RKO (cell line): ENCODE data around the gene BCKDK.

Experiments
- DNase-seq: peaks from one replicate; pipeline ENCODE4 v3.0.0-alpha.2; 2016; ENCODE audit warnings: low spot score

BCKDK gene

DNA sequence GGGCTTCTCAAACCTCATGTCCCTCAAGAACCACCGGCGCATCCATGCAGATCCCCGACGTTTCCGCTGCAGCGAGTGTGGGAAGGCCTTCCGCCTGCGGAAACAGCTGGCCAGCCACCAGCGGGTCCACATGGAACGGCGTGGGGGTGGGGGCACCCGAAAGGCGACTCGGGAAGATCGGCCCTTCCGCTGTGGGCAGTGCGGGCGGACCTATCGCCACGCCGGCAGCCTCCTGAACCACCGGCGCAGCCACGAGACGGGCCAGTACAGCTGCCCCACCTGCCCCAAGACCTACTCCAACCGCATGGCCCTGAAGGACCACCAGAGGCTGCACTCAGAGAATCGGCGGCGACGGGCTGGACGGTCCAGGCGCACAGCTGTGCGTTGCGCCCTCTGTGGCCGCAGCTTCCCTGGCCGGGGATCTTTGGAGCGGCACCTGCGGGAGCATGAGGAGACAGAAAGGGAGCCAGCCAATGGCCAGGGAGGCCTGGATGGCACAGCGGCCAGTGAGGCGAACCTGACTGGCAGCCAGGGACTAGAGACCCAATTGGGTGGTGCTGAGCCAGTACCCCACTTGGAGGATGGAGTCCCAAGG lies 28.1 kb upstream of the BCKDK start:
- no peak for DNase-seq

DNA sequence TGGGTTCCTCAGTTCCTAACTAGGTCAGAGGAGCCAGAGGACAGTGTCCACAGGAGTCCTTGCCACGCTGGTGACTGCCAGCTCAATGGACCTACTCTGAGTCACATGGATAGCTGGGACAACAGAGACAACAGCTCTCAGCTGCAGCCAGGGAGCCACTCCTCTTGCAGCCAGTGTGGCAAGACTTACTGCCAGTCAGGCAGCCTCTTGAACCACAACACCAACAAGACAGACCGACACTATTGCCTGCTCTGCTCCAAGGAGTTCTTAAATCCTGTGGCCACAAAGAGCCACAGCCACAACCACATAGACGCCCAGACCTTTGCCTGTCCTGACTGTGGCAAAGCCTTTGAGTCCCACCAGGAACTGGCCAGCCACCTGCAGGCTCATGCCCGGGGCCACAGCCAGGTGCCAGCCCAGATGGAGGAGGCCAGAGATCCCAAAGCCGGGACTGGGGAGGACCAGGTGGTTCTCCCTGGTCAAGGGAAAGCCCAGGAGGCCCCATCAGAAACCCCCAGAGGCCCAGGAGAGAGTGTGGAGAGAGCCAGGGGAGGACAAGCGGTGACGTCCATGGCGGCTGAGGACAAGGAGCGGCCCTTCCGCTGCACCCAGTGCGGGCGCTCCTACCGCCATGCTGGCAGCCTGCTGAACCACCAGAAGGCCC lies 27.3 kb upstream of the BCKDK start:
- no peak for DNase-seq

DNA sequence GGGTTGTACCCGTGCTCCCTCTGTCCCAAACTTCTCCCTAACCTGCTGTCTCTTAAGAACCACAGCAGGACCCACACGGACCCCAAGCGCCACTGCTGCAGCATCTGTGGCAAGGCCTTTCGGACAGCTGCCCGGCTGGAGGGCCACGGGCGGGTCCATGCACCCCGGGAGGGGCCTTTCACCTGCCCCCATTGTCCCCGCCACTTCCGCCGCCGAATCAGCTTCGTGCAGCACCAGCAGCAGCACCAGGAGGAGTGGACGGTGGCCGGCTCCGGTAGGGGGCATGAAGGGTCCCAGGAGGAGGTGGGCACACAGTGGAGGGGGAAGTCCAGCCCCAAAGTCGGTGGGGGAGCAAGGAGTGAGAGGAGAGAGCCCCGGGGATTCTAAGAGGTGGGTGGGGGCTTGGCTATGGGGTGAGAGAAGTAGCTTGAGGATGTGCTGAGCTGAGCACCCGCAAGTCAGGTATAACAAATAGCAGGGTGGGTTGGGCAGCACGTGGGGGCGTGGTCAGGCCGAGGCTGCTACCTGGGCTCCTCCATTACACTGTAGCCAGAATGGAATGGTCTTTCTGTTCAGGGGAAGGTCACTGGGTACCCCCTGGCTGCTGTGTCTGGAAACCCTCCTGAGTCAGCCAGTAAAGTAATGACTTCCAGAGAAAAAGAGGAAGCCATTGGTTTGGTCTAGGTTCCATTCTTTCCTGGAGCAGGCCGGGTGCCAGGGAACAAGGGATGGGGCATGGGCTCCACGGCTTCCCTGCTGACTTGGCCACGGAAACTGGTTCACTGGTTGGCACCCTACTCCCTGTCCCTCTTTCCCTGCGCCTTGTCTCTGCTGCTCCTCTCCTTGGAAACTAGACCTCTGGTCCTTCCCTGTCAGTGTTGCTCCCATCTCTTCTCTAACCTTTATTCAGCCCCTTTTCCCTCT lies 26.5 kb upstream of the BCKDK start:
- no peak for DNase-seq

DNA sequence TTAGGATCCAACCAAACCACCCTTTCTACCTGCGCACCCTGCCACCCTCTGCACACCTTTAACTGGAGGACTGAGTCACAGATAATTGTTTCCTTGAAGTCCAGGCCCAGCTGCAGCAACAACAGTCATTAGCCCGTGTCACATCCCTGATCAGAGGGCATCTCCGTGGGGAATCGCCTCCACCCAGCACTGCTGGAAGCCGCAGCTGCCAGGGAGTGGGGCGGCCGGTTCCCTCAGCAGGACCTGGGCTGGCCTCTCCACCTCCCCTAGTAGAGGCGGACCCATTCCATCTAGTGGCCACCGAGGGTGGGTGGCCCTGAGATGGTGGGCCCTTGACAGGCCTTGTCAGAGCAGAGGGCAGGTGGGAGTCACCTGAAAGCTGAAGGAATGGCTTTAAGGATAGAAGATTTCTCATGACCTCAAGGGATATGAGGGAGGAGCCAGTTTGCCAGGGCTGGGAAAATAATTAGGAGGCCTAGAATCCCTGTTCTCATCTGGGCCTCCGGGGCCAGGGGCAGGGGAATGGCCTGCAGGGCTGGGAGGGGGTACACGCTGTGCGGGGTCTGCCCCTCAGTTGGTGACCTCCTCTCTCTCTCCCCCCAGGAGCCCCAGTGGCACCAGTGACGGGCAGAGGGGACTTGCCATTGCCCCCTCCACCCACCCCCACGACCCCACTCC lies 25.7 kb upstream of the BCKDK start:
- DNase-seq = no peak

DNA sequence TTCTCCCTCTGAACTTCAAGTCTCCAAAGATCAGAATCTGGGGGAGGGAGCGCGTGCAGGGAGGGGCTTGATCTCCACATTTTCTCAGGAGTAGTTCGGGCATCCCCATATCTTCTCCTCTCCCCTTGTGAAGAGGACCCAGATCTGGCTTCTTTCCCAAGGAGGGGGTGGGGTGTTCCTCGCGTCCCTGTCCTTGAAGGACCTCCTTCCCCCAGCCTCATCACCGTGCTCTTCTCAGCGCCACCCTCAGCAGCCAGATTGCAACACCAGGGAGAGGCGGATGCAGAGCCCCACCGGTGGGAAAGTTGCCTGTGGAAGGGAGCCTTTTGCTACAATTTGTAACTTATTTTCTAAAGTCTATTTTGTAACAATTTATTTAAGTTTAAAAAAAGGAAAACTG lies 25.1 kb upstream of the BCKDK start:
- DNase-seq = no peak

DNA sequence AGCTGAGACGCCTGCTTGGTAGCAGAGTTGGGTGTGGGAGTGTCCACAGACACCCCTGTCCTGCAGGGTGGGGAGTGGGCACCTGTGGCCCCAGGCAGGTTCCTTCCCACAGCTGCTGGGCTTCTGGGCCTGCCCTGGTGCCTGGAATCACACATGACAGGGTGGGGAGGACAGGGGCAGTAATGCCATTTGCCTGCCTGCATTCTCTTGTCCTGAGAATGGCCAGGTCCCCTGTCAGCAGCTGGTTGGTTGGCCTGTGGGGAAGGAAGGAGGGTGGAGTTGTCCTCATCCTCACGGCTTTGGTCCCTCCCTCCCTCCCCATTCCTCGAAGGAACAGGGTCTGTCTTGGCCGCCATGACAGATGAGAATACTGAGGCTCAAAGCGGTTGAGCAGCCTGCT lies 24.6 kb upstream of the BCKDK start:
- DNase-seq = no peak

DNA sequence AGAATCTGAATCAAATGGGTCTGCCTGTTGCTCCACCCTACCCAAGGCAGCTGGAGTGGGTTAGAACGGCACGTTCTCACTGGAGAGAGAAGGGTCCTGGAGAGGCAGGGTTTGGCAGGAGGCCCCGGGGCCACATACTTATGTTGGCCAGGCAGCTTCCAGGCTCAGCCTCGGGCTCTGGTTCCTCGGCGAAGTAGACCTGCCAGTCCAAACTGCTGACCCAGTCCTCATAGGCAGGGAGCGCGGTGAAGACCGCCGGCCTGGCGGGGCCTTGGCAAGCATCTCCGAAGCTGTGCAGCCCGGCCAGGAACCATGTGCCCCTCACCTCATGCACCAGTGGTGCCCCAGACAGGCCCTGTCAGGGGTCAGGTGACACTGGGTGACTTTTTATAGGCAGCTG lies 24.2 kb upstream of the BCKDK start:
- no peak for DNase-seq

DNA sequence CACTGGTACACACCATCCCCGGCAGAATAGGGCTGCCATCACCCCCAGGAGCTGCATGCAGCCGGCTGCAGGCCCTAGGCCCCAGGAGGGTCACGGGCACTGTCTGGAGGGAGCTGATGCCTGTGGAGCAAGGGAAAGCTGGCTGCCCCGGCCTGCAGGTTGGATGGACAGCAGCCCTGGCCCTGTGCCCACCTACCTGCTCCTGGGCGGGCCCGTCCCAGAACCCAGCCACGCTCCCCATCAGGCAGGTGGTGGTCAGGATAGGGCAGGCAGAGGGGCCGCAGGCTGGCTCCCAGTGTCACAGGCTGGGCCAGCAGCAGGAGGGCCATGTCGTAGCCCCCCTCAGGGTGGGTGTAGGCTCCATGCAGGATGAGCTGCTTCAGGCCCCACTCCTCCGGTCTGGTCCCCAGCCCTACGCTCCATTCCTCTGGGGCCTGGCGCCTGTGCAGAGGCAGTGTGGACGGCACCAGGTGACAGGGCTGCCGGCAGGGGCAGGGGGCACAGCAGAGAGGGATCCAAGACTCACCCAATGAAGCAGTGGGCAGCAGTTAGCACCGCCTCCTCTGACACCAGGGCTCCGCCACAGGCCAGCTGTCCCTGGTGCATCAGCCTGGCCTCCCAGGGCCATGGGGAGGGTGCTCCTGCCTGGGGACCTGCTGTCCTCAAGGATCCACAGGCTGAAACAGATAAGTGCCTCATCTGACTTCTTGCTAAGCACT lies 23.4 kb upstream of the BCKDK start:
- DNase-seq = no peak

DNA sequence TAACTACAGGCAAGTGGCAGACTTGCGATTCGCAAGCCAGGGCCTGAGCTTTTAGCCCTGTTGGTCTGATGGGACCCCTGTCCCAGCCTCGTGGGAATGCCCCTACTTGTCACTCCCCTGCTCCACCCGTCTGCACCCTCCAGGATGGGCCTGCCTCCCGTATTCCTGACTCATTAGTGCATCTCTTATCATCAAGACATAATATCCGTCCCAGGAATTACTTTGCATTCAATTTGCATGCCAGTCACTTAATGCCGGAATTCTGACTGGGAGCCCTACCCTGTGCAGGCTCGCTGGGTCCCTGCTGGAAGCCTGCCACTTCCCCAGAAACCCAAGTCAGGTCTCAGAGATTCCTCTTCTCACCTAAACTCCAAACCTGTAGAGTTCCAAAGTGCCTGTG lies 22.8 kb upstream of the BCKDK start:
- DNase-seq = no peak

DNA sequence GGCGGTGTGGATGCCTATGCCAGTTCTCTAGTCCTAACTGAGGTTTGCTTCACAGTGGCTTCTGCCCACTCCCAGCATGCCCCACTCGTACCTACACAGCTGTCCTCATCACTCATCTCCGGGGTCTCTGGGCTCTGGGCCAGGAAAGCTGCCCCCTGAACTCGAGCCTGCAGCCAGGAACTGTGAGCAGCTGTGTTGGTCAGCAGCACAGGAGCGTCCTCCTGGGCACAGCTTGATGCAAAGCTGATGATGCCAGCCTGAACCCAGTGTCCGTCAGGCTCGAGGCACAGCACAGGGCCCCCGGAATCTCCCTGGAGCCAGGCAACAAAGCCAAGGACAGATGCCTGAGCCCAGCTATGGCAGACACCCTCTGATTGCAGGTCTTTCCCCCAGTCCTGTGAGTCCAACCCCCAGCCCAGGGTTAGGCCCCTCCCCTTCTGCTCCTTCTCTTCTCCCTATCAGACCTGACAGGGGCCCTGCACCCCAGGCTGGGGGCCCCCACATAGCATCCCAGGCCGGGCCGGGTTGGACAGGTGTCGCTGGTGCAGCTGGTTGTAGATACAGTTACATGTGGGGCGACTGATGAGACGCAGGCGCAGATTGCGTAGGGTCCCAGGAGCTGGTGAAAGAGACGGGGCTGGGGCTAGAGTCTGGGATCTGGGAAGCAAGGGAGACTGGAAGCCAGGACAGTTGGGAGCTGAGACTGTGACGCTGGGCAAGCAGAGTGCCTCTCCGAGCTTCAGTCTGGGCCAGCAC lies 22.1 kb upstream of the BCKDK start:
- no peak for DNase-seq

DNA sequence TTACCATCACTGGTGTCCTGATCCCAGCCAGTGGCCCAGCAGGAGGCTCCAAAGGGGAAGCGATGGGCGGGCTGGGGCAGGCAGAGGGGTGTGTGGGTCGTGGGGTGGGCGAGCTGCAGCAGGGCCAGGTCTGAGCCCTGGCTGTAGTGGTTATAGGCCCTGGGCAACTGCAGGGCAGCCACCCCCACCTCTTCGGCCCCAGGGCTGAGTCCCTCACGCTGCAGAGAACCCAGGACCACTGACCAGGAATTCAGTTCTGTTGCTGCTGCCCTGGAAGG lies 21.6 kb upstream of the BCKDK start:
- DNase-seq = no peak

DNA sequence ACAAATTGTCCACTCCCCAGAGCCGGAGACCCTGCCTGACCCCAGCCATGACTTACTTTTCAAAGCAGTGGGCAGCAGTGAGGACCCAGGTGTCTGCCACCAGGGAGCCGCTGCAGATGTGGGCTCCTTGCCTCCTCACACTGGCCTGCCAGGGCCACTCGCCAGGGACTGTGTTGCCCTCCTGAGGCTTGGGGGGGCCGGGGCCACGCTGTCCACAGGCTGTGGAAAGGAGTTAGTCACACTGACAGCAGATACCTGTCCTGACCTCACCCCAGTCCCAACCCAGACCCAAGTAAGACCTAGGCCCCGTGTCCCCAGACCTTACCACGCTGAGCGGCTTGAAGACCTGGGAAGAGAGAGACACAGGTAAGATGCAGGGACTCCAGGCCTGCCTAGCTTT lies 20.7 kb upstream of the BCKDK start:
- DNase-seq = no peak

DNA sequence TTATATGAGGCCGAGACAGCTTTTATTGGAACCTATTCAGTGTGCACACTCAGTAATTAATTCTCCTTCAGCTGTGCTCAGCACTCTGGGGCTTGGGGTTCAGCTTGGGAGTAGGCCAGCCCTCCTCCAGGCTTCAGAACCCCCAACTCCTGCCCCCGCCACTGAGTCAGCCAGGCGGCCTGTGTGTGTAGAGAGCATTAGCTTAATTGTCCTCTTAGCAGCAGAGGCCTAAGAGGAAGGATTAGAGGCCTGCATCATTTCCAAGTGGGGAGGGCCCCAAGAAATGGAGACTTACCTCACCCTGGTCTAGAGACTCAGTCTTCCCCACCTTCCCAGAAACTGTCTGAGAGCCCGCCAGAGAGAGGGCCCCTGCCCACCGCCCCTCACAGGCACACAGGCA lies 20.2 kb upstream of the BCKDK start:
- no peak for DNase-seq

DNA sequence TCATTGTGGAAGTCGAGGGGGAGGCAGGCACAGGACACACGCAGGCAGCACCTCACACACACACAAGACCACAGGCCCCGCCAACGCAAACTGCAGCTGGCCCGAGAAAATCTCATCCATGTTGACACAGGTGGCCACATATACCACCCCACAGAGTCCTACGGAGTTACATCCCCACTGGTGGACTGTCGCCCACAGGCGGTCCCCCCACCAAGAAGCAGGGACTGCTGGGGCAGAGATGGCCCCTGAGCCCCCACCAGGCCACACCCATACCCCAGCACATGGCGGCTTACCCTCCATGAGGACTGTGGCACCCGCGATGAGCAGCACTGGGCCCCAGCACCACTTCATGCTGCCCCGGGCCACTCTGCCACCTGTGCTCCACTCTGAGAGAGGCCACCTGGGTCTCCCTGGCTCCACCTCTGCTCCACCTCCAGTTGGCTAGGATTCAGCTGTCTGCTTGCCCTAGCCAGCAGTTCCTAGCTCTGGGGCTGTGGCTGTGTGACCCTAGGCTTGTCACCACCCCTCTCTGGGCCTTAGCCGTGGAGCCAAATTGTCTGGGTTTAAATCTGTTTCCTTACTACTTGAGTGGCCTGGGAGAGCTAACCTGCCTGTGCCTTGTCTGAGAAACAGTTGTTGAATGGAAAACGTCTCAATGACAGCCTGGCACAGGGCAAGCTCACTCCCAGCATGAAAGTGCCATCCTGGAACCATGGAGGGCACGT lies 19.6 kb upstream of the BCKDK start, which contains the start of gene PRSS53:
Gene PRSS53, minus strand, starts transcription at position 485 of the 725 bp plus-strand sequence. Its CDS starts 134 bp downstream, at position 351.
- no peak for DNase-seq

DNA sequence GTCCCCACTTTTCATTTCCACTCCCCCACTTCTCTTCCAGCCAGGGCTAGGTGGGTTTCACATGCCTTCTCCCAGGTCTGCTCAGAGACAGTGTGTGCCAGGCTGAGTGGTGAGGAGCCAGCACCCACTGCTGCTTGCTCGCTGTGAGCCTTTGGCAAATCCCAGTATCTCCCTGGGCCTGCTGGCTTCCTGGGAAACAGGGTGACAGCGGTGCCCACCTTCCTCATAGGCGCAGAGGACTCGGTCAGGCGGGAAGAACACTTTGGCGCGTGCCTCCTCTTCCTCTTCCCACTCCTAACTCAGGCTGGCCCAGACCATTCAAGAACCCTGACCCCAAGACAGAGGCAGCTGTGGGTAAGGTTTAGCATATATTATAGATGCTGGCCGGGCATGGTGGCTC lies 19.0 kb upstream of the BCKDK start:
- no peak for DNase-seq

DNA sequence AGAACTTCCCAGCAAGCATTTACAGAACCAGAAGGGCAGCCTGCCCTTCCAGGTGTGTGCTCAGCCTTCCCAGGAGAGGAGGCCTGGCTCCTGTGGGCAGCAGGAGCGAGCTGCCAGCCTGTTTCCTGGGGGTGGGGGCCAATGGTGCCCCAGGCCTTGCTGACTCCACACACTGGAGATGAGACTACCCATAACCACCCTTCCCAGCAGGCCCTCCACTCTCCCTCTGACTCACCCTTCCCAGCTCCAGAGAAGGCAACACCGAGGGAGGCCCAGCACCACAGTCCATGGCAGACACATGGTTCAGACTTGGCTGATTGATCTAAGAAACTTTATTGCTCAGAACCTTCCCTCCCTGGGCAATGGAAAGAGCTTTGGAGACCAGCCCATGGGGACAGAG lies 17.6 kb upstream of the BCKDK start:
- DNase-seq = no peak

DNA sequence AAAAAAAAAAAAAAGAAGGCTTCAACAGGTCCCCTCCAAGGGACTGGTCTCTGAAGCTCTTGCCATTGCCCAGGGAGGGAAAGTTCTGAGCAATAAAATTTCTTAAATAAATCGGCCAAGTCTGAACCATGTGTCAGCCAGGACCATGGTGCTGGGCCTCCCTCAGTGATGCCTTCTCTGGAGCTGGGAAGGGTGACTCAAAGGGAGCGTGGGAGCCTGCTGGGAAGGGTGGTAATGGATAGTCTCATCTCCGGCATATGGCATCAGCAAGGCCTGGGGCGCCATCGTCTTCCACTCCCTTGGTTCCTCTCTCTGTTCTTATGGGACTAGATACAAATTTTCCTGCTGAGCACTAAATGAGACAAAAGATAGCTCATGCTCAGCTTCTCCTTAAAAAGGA lies 15.9 kb upstream of the BCKDK start:
- DNase-seq = no peak

DNA sequence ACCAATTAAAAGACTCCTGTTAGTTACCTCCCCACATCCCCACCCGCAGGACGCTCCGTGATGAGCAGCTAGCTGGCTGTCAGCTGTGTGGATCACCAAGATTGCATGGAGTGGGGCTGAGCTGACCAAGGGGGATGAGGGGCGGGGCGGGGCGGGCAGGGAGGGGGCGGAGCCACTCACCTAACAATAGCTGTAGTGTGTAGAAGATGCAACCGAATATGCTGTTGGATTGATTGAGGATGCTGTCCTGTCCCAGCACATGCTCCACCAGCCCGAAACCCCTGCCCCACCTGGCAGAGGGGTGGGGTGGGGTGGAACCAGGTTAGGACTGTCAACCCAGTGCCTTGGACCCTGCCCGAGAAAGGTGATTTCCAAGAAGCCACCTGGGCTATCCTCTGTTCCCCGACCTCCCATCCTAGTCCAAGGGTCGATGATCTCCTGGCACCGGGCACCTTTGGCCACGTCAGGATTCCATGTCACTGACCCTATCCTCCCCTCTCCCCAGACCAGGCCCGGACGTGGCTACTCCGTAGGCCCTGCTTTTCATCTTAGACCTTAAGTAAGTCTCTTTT lies 15.0 kb upstream of the BCKDK start:
- DNase-seq = peak; percentile 58

DNA sequence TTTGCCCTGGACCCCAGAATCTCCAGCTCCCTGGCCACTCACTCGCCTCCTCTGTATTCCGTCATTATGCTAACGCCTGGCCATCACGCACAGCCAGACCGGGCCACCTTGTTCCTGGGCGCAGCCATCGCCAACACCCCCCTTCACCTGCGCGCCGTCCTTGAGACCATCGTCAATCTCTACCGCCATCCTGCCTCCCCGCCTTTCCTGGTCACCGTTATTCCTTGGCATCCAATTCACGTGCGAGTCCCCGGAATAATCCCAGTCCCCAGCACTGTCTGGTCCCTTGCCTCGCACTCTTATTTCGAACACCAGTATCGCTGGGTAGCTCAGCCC lies 14.1 kb upstream of the BCKDK start:
- no peak for DNase-seq

DNA sequence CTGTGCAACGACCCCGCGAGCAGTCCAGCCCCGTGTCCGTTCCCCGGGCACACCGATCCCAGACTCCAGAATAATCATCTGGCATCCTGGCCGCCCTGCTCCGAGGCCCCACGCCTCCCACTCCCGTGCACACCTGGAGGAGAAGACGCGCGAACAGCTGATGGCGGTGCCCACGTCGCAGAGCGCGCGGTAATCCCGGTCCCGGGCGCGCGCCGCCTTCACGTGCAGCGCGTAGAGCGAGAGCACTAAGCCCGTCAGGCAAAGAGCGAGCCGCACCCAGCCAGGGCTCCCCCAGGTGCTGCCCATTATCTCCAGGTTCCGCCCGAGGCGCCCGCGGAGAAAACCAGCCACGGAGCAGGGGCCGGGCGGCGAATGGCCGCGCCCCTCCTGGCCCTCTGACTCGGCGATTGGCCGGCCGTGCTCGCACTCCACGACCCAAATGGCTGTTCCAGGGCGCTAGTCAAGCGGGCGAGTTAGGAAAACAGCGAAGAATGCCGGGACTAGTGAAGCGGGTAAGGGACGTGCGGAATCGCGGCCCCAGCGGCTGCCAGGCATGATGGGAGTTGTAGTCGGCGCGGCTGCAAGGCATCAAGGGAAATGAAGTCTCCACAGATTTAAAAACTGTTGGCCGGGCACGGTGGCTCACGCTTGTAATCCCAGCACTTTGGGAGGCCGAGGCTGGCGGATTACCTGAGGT lies 13.6 kb upstream of the BCKDK start, which contains the start of gene VKORC1:
Gene VKORC1, minus strand, starts transcription at position 374 of the 697 bp plus-strand sequence. Its CDS starts 68 bp downstream, at position 306.
- DNase-seq = peak; percentile 98
